Measurements from ENCODE around the gene TMEM213.

The TMEM213 gene

GRCh38 chr7:138876326-138876725, 78.5 kb downstream of the TMEM213 start:
- no peak for DNase-seq (ENCODE audit: low read depth)

GRCh38 chr7:138878051-138878450, 80.3 kb downstream of the TMEM213 start:
- DNase-seq (ENCODE audit: low read depth), result no peak

GRCh38 chr7:138878856-138879255, 81.1 kb downstream of the TMEM213 start:
- DNase-seq (ENCODE audit: low read depth), result no peak

- no peak for DNase-seq (ENCODE audit: low read depth)
Observed at GRCh38 chr7:138879356-138879755, 81.6 kb downstream of the TMEM213 start.

- DNase-seq (ENCODE audit: low read depth), result no peak
Observed at GRCh38 chr7:138880881-138881578, 83.2 kb downstream of the TMEM213 start.

- no peak for DNase-seq (ENCODE audit: low read depth)
Observed at GRCh38 chr7:138881579-138882188, 83.9 kb downstream of the TMEM213 start.

GRCh38 chr7:138882249-138882648, 84.5 kb downstream of the TMEM213 start:
- DNase-seq (ENCODE audit: low read depth), result no peak

- DNase-seq (ENCODE audit: low read depth), result no peak
Observed at GRCh38 chr7:138885383-138886147, 87.8 kb downstream of the TMEM213 start.

- DNase-seq (ENCODE audit: low read depth), result no peak
Observed at GRCh38 chr7:138886501-138886917, 88.7 kb downstream of the TMEM213 start.

GRCh38 chr7:138887085-138887710, 89.4 kb downstream of the TMEM213 start:
- no peak for DNase-seq (ENCODE audit: low read depth)

Data from stimulated activated CD8-positive, alpha-beta memory T cell treated with anti-CD3 and anti-CD28 coated beads, Interleukin-4, amount 100 ng/mL, for 24 hours (primary cell).